GM12875 (cell line): Measurements from ENCODE around the gene JAKMIP3.

Experiments used
- H3K4me3 ChIP-seq: one replicate; pipeline ENCODE4 v1.5.1; 2011; ENCODE audit warnings: low read depth, low read length, control low read depth
- TF ChIP-seq, protein P1 (sequence below): IDR thresholded peaks from 2 replicates; pipeline ENCODE4 v1.5.1; 2011; ENCODE audit warnings: low read depth, mild to moderate bottlenecking, control low read depth, inconsistent platforms, low read length, moderate library complexity, borderline replicate concordance; ENCODE audit not compliant: insufficient read depth

JAKMIP3 gene

DNA sequence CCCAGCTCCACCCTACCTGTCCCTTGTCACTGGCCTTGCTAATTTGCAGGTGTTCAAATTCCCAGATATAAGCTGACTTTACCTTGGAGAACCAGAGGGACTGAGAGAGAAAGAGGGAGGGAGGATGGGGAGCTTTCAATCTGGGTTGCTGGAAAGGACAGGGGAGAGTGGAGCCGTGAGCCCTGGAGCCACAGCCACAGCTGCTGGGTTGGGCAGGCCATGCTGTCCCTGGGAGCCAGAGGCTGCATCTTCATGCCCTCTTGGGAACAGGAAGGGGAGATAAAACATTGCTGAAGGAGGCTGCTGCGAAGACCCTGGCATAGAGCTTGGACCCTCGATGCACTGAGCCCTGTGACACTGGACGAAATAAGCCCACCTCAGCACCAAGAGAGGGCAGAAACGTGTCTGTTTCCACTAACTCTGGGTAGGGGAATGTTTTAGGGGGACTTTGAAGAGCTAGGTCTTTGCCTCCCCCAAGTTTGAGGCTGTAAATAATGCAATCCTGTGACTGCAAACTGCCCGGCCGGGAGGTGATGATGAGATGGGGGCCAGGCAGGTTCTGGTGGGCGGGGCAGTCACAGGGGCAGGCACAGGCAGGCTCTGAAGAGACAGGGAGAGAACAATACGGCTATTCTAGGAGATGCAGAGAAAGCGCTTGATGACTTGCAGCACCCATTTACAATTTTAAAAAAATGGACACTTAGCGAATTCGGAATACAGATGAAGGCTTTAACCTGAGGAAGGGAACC lies 5.8 kb upstream of the JAKMIP3 start:
- TF ChIP-seq, protein P1, sequence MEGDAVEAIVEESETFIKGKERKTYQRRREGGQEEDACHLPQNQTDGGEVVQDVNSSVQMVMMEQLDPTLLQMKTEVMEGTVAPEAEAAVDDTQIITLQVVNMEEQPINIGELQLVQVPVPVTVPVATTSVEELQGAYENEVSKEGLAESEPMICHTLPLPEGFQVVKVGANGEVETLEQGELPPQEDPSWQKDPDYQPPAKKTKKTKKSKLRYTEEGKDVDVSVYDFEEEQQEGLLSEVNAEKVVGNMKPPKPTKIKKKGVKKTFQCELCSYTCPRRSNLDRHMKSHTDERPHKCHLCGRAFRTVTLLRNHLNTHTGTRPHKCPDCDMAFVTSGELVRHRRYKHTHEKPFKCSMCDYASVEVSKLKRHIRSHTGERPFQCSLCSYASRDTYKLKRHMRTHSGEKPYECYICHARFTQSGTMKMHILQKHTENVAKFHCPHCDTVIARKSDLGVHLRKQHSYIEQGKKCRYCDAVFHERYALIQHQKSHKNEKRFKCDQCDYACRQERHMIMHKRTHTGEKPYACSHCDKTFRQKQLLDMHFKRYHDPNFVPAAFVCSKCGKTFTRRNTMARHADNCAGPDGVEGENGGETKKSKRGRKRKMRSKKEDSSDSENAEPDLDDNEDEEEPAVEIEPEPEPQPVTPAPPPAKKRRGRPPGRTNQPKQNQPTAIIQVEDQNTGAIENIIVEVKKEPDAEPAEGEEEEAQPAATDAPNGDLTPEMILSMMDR = no peak
- no peak overlapping the region for H3K4me3 ChIP-seq

DNA sequence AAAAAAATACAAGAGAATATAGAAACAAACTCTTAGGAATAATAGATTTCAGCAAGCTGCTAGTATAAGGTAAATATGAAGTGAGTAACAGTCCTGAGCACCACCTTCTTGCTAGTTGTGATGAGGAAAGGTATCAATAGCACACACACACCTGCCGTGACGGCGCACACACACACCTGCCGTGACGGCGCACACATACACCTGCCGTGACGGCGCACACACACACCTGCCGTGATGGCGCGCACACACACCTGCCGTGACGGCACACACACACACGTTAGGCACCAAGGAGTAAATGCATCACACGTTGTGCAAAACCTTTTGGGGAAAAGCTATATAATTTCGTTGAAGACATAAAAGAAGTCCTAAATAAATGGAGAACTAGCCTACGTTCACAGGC lies 4.7 kb upstream of the JAKMIP3 start:
- TF ChIP-seq, protein P1 = no peak

DNA sequence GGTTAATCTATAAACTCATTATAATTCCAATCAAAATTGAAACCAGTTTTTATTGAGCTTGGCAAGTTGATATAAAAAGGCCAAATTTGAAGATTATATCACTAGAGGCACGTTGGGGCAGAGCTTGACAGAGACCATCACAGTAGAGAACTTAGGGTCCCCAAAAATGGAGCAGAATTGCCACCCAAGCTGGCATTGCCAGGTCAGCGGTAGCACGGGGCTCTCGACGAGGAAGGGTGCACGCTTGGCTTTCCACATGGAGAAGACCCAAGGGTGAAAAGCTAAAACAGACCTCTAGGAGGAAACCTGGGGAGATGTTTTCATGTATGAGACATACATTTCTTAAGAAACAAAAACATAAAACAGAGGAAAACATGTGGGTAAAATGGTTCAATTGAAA lies 4.3 kb upstream of the JAKMIP3 start:
- no peak overlapping the region for H3K4me3 ChIP-seq

More for the DNA sequence above, 4.7 kb upstream of the JAKMIP3 start:
- H3K4me3 ChIP-seq = no peak overlapping the region

DNA sequence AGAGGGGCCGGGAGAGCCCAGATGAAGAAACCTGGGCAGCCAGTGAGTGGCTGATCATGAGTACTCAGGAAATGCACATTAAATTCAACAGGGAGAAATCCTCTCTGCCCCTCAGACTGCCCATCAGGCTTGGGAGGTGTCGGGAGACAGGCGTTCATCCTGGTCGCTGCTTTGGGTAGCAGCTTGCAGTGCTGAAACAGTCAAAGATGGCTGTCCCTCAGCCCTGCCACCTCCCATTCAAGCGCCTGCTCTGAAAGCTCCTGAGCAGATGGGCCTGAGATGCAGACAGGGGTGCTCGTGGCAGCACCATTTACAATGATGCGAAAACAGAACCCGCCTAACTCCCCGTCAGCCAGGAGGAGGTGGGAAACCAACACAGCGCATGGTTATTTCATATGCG lies 3.6 kb upstream of the JAKMIP3 start:
- H3K4me3 ChIP-seq = no peak overlapping the region
- TF ChIP-seq, protein P1 = no peak

More for the DNA sequence above, 4.3 kb upstream of the JAKMIP3 start:
- TF ChIP-seq, protein P1 = no peak

DNA sequence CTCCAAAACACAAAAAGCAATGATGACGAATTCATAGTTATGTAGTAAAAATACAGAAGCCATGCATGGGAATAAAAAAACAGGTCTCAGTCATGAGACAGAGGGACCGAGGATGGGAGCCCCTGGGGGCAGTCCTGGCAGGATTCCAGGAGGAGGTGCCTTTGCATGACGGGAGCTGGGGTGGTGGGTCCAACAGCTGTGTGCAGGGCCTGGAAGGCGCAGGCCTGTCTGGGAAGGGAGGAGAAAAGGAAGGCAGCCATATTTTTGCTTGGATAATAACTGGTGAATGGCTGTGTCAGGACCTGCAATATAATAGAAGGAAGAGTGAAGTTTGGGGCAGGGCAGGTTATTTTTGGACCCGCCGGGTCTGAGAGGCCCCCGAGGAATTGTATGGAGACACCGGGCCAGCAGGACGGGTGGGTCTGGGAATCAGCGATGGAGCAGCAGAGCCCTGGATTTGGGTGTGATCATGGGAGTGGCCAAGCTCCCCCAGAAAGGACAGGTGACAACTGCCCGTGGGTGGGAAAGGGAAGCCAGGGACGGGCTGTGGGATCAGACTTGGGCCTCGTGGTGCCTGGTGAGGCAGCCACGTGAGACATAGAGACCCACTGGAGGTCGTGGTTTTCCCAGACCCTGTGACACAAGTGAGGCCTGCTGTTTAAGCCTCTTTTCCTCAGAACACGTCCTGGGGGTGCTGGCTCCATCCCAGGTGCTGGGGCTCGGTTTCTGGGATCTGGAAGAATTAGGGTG lies 2.9 kb upstream of the JAKMIP3 start:
- TF ChIP-seq, protein P1 = no peak
- no peak overlapping the region for H3K4me3 ChIP-seq

DNA sequence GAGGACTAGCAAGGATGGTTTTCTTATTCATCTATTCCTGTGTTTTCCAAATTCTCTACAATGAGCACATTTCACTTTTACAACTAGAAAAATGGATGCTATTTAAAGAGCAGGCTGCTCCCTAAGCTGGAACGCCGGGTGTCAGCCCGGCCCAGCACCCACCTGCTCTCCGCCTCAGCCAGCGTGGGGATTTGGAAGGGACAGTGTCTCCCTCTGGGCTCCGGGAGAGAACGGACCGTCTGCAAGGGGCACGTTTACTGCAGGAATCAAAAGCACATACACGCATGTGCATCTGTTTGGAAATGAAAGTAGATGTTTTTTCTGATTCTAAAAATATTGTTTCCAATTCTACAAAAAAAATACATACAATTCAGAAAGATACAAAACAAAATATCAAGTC lies 2.3 kb upstream of the JAKMIP3 start:
- H3K4me3 ChIP-seq = no peak overlapping the region
- TF ChIP-seq, protein P1 = no peak
